Activated CD4-positive, alpha-beta T cell treated with anti-CD3 and anti-CD28 coated beads, Interleukin-2, amount 50 U/mL, for 48 hours (primary cell): ENCODE data around the gene OR51B5.
"Not testable (repeated sequence)": the region's sequence is repeated elsewhere in the genome, so short reads cannot be mapped to it uniquely, and the experiment has no call there.

ENCODE experiments used
- DNase-seq, 2 experiments: peaks; one replicate each; pipeline ENCODE4 v3.0.0-alpha.2; 2020

OR51B5 gene

DNA sequence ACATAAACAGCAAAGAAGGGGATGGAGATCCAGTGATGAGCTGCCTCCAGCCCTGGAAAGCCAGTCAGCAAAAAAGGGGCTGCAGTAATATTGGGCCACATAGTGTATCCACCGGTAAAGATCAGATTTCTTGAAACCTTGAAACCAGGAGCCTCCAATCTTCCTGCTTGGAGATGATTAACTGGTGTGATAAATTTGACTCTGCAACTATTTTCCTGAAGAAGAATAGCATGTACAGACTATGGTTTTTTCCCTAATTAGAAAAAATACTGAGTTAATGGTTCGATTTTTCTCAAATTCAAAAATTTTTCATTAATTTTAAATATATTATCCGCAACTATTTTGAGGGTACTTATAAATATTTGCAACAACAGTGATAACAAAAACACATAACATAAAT, 19.1 kb downstream of the OR51B5 start, which contains the start of gene OR51B2:
Gene OR51B2, minus strand, starts transcription at position 101 of the 400 bp plus-strand sequence. Its CDS starts 0 bp downstream, at position 101.
- DNase-seq: no peak

DNA sequence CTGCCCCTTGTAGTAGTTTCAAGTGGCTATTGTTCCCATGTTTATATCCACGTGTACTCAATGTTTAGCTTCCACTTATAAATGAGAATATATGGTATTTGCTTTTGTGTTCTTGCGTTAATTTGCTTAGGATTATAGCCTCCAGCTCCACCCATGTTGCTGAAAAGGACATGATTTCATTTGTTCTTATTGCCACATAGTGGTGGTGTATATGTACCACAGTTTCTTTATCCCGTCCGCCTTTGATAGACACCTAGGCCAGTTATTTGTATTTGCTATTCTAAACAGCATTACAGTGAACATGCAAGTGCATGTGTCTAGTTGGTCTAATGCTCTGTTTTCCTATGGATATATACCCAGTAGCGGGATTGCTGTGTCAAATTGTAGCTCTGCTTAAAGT, 26.0 kb downstream of the OR51B5 start:
- no peak for DNase-seq

DNA sequence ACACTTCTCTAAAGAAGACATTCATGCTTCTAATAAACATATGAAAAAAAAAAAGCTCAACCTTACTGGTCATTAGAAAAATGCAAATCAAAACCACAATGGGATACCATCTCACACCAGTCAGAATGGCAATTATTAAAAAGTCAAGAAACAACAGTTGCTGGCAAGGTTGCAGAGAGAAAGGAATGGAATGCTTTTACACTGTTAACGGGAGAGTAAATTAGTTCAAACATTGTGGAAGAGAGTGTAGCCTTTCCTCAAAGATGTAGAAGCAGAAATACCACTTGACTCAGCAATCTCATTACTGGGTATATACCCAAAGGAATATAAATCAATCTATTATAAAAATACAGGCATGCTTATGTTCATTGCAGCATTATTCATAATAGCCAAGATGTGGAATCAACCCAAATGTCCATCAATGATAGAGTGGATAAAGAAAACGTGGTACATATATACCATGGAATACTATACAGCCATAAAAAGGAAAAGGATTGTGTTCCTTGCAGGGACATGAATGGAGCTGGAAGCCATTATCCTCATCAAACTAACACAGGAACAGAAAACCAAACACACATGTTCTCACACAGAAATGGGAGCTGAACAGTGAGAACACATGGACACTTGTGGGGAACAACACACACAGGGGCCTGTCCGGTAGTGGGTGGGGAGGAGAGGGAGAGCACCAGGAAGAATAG, 29.8 kb downstream of the OR51B5 start:
- DNase-seq: not testable (repeated sequence)

DNA sequence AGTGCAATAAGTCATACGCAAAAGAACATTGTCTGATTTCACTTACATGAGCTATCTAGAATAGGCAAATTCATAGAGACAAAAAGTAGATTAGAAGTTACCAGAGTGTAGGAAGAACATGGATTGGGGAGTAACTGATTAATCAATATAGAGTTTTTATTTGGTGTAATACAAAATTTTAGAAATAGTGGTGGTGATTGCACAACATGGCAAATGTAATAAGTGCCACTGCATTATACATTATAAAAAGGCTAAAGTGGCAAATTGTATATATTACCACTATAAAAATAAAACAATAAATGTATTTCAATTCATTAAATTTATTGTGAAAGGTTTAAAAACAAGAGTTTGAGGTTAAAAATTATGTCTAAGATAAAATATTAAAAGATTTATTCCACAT, 32.9 kb downstream of the OR51B5 start:
- DNase-seq: no peak

DNA sequence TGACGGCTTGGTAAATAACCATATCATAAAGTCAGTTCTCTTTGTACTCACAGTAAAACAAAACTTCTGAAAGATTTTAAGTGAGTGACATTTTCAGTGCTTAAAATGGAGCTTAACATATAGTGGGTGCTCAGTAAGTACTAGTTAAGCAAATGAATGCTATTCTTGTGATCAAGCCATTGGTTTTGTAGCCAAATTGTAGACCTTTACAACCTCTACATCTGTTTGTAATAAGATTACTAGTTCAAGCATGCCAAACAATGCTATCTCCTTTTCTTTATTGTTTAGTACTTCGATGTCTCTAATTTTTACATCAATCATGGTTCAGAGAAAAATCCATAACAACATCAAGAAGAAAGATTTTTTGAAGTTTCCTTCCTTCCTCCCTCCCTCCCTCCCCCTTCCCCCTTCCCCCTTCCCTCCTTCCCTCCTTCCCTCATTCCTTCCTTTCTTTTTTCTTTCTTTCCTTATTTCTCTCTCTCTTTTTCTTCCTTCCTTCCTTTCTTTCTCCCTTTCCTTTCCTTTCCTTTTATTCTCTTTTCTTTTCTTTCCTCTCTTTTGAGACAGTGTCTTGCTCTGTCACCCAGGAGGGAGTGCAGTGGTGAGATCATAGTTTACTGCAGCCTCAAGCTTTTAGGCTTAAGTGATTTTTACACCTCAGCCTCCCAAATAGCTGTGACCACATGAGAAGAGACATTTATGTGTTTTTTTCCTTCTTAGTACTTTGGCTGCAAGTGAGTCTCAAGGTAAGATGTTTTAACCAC, 35.9 kb downstream of the OR51B5 start:
- DNase-seq: no peak

DNA sequence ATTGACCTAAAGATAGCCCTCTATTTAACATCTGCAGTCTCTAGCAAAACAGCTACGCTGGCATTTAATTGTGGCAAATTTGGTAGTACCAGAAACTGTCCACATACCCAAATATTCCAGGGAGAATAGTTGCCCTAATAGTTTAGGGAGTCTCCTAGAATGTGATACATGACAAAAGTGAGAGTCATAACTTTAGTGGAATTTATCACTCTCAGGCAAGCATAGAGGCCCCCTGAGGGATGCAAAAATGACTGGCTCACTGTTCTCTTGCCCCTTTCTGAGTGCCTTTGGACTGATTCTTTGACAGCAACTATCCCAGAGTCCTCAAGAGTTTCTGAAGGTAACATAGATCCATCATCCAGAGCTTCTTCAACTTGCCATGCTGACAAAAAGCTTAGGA, 39.3 kb downstream of the OR51B5 start:
- no peak for DNase-seq

DNA sequence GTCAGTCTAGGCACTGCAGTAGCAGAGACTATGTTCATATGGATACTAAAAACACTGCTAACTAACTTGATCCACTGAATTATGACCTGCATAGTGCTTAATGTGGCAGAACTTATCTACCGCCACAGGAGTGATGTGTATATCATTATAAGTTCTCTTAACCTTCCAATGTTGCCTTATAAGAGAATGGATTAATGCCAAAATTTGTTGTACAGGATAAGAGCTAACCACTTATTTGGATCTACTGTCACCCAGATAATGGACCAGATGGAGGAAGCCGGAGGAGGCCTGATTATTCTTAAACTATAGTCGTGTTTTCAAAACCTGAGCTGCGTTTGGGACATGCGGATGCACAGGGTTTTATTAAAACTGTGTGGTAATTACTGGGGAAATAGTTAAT, 39.7 kb downstream of the OR51B5 start:
- no peak for DNase-seq

DNA sequence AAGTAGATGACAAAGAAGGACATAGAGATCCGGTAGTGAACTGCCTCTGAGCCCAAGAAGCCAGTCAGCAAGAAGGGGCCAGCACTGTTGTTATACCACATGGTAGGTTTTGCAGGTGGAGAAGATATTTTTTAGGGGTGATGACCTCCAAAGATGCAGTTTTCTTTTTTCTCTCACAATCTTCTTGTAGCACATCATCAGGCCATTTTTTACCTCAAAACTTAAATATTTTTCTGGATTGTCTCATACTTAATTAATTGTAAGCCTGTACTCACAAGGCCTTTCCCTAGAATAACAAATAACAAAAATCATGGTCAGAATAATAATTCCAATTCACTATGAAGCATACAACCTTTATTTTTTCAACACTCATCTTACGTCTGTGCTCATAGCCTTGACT, 41.5 kb downstream of the OR51B5 start, which contains the start of gene OR51B4:
Gene OR51B4, minus strand, starts transcription at position 101 of the 400 bp plus-strand sequence. Its CDS starts 0 bp downstream, at position 101.
- DNase-seq: no peak

DNA sequence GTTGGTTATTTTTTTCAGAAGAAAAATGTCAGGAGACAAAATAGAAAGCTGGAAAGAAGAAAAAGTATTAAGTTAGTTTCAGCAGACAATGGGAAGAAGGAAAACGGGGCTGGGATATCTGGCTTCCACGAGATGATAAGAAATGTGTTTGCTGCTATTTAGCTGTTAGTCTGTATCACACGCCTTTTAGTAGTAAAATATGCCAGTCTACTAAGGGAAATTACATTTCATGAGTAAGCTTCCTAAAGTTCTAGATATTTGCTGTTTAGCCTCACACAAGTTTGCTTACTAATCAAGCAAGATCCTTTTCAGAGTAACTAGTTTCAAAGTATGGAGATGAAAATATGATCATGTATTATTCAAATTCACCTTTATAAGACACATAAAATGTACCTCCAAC, 43.1 kb downstream of the OR51B5 start:
- no peak for DNase-seq

DNA sequence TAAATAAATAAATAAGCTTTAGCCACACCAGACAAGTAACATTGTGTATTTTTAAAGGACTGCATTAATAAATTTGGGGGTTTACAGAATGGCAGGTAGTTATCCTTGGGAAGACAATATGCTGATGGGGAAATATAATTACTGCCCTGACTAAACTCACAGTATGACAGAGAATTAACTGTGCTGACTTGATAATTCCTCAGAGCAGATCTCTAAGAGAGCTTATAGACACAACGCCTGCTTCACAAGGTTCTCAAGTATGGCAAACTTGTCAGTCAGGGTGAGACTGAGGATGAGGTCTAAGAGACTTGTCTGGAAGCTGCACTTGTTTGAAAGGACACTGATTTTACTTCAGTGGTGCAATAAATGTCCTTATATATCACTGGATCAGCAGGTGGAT, 44.9 kb downstream of the OR51B5 start:
- no peak for DNase-seq

DNA sequence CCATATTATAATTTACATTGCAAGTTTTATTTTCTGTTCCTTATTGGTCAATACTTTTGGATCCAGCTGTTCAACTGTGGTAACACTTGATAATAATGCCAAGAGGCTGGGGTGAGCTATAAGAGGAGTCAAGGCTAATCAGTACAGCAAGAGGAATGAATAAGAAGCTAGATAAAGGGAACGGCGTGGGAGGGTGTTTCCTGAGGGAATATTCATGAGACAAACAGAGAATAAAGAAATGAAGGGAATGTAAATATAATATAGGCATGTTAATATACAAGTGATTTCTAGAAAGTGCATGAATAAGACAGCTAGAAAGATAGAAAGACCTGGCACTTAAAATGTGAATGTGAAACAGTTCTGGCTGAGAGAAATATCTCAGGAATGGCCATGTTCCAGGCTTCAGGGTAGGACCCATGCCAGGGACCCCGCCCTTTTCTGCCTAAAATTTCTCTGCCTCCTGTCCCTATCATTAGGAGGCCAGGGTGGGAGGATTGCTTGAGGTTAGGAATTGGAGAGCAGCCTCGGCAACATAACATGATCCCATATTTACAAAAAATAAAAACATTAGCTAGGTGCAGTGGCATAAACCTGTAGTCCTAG, 45.5 kb downstream of the OR51B5 start:
- no peak for DNase-seq

DNA sequence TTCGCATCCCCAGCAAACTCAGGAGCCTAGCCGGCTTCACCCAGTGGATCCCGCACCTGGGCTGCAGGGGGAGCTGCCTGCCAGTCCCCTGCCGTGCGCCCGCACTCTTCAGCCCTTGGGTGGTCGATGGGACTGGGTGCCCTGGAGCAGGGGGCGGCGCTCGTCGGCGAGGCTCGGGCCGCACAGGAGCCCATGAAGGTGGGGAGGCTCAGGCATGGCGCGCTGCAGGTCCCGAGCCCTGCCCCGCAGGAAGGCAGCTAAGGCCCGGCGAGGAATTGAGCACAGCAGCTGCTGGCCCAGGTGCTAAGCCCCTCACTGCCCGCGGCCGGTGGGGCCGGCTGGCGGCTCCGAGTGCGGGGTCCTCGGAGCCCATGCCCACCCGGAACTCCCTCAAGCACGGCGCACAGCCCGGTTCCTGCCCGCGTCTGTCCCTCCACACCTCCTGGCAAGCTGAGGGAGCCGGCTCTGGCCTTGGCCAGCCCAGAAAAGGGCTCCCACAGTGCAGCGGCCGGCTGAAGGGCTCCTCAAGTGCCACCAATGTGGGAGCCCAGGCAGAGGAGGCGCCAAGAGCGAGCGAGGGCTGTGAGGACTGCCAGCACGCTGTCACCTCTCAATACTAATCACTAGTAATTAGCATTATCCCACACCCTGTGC, 48.9 kb downstream of the OR51B5 start:
- DNase-seq: not testable (repeated sequence)

DNA sequence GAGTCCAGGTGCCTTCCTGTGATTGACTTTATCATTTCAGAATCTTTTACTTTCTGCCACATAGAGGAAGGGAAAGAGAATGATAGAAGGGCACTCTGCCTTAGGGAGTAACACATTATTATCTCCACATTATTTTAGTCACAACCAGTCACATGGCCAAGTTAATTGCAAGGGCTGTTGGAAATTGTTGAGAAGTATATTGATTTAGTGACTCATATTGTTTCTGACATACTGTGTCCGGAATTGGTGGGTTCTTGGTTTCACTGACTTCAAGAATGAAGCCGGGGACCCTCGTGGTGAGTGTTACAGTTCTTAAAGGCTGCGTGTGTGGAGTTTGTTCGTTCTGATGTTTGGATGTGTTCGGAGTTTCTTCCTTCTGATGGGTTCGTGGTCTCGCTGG, 50.3 kb downstream of the OR51B5 start:
- no peak for DNase-seq
